ENCODE measurements around the gene ZNF717. TPM values are rescaled to one million over a fixed set of nuclear protein-coding genes. Genes with fewer than 3 reads are reported as not detected.

ZNF717 gene
- total RNA-seq, 6 experiments from 2014 or later, result 4.3 to 9.2 (median 5.3) TPM

- no peak for DNase-seq
- no peak for ATAC-seq
- peaks cover 0 to 4% (median 0%) of the 10 kb centered on the region in 4 donors for H3K36me3 ChIP-seq
- peaks cover 0 to 26% (median 6%) of the 10 kb centered on the region in 4 donors for H3K9me3 ChIP-seq
- H3K27me3 ChIP-seq, result no peaks in the 10 kb centered on the region
- H3K4me1 ChIP-seq, result no peaks in the 10 kb centered on the region
- no peak overlapping the region for H3K4me3 ChIP-seq
- no peak overlapping the region for H3K27ac ChIP-seq
- TF ChIP-seq, protein P1, sequence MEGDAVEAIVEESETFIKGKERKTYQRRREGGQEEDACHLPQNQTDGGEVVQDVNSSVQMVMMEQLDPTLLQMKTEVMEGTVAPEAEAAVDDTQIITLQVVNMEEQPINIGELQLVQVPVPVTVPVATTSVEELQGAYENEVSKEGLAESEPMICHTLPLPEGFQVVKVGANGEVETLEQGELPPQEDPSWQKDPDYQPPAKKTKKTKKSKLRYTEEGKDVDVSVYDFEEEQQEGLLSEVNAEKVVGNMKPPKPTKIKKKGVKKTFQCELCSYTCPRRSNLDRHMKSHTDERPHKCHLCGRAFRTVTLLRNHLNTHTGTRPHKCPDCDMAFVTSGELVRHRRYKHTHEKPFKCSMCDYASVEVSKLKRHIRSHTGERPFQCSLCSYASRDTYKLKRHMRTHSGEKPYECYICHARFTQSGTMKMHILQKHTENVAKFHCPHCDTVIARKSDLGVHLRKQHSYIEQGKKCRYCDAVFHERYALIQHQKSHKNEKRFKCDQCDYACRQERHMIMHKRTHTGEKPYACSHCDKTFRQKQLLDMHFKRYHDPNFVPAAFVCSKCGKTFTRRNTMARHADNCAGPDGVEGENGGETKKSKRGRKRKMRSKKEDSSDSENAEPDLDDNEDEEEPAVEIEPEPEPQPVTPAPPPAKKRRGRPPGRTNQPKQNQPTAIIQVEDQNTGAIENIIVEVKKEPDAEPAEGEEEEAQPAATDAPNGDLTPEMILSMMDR (IDR thresholded peaks at IDR 0.05), result no peak
- intact Hi-C loops (cut with DNase I), result no loop called here
- 91% methylated on average over 2 of the region's 2 CpGs for WGBS (ENCODE audit: insufficient coverage, low coverage, low lambda C conversion rate, missing lambda C conversion rate)
These were observed 57.4 kb downstream of the ZNF717 start for GRCh38 chr3:75727985-75728384.

DNA sequence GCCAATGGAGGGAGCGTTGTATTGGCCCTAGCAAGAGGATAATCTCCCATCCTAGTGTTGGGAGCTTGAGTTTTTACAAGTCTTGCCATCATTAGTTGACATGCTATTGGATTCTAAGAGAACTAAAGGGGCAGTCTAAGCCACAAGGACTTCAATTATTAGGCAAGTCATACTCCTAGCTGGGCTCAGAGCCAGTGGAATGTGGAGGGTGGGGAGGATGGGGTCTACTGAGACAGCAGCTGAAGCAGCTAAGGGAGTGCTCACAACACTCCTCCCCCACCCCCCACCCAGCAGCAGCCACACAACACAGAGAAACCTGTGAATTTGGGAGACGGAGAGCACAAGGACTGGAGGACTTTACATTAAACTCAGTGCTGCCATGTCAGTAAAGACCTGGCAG, 93.3 kb downstream of the ZNF717 start:
- WGBS (ENCODE audit: insufficient coverage, low coverage, low lambda C conversion rate, missing lambda C conversion rate), result 36% methylated on average over 2 of the region's 2 CpGs
- Histone ChIP-seq H3K27me3 (no peaks in the 10 kb centered on the region), H3K4me3 (no peak overlapping the region), H3K9me3 (no peaks in the 10 kb centered on the region), H3K36me3 (no peaks in the 10 kb centered on the region), H3K4me1 (no peaks in the 10 kb centered on the region), H3K27ac (no peak overlapping the region)
- intact Hi-C loops (cut with DNase I), result no loop called here
- DNase-seq, result no peak
- no peak for TF ChIP-seq POLR2A (IDR thresholded peaks at IDR 0.05)
- TF ChIP-seq, protein P1 (IDR thresholded peaks at IDR 0.05), result no peak
- no peak for ATAC-seq

- no peaks in the 10 kb centered on the region for H3K36me3 ChIP-seq
- no peaks in the 10 kb centered on the region for H3K4me1 ChIP-seq
- TF ChIP-seq POLR2A (IDR thresholded peaks at IDR 0.05), result no peak
- TF ChIP-seq, protein P1 (IDR thresholded peaks at IDR 0.05), result no peak
- no peaks in the 10 kb centered on the region for H3K9me3 ChIP-seq
- 72% methylated on average over 8 of the region's 9 CpGs for WGBS (ENCODE audit: insufficient coverage, low coverage, low lambda C conversion rate, missing lambda C conversion rate)
- no peak overlapping the region for H3K27ac ChIP-seq
- intact Hi-C loops (cut with DNase I), result no loop called here
- H3K27me3 ChIP-seq, result no peaks in the 10 kb centered on the region
- no peak for ATAC-seq
- DNase-seq, result no peak
- no peak overlapping the region for H3K4me3 ChIP-seq
These were observed 98.0 kb downstream of the ZNF717 start for GRCh38 chr3:75687323-75687722.

Small RNA genes lying within 50 kb of the gene (microRNA-seq; reads per million reads assigned to microRNA genes)
- 0 reads per million in 2 donors for gene MIR4273

Small RNA genes lying within 50 kb of the gene (small RNA-seq; reads per million reads assigned to genes)
- gene MIR4273, result 0 reads per million in 2 experiments

Other genes with a start within 250 kb of the ZNF717 start
- gene FRG2C, start 121.2 kb downstream of the ZNF717 start, total RNA-seq, result not detected